ENCODE measurements around the gene ASPRV1. TPM values are rescaled to one million over a fixed set of nuclear protein-coding genes. Genes with fewer than 3 reads are reported as not detected.

Gene ASPRV1
- total RNA-seq, 1 donor from 2014 or later = 0.08 TPM

GRCh38 chr2:69916106-69916505, 45.3 kb downstream of the ASPRV1 start:
- no peak for DNase-seq (ENCODE audit: low read depth)
- no peak for TF ChIP-seq CTCF (IDR thresholded peaks at IDR 0.05; ENCODE audit: insufficient read depth, low read length, poor library complexity, severe bottlenecking)
- no peaks in the 10 kb centered on the region for H3K36me3 ChIP-seq (ENCODE audit: control insufficient read depth, insufficient read depth, low read length)

GRCh38 chr2:69914950-69915945, 46.2 kb downstream of the ASPRV1 start, which contains the start of gene MXD1:
Gene MXD1 (plus strand): TSS chr2:69915109. CDS start chr2:69915331, 222 bp downstream.
- no peaks in the 10 kb centered on the region for H3K36me3 ChIP-seq (ENCODE audit: control insufficient read depth, insufficient read depth, low read length)
- TF ChIP-seq CTCF (IDR thresholded peaks at IDR 0.05; ENCODE audit: insufficient read depth, low read length, poor library complexity, severe bottlenecking) = no peak
- H3K4me3 ChIP-seq (ENCODE audit: low read depth, low read length) = peak within 1 kb of the TSS; percentile 85
- no peaks in the 10 kb centered on the region for H3K27me3 ChIP-seq (ENCODE audit: control insufficient read depth, insufficient read depth, low read length)
- DNase-seq (ENCODE audit: low read depth) = no peak

More at GRCh38 chr2:69916106-69916505, 45.3 kb downstream of the ASPRV1 start:
- Histone ChIP-seq H3K4me3 (ENCODE audit: low read depth, low read length) (no peak overlapping the region), H3K27me3 (ENCODE audit: control insufficient read depth, insufficient read depth, low read length) (no peaks in the 10 kb centered on the region)

- H3K36me3 ChIP-seq (ENCODE audit: control insufficient read depth, insufficient read depth, low read length) = no peaks in the 10 kb centered on the region
- peak; percentile 100 for DNase-seq (ENCODE audit: low read depth)
- no peaks in the 10 kb centered on the region for H3K27me3 ChIP-seq (ENCODE audit: control insufficient read depth, insufficient read depth, low read length)
- peak; percentile 18 for TF ChIP-seq CTCF (IDR thresholded peaks at IDR 0.05; ENCODE audit: insufficient read depth, low read length, poor library complexity, severe bottlenecking)
- peak overlapping the region; percentile 59 for H3K4me3 ChIP-seq (ENCODE audit: low read depth, low read length)
Measured at GRCh38 chr2:69914164-69914949, 47.1 kb downstream of the ASPRV1 start.

GRCh38 chr2:69911985-69912563, 49.4 kb downstream of the ASPRV1 start:
- peak; percentile 32 for TF ChIP-seq CTCF (IDR thresholded peaks at IDR 0.05; ENCODE audit: insufficient read depth, low read length, poor library complexity, severe bottlenecking)
- peaks cover 1% of the 10 kb centered on the region for H3K36me3 ChIP-seq (ENCODE audit: control insufficient read depth, insufficient read depth, low read length)
- no peak overlapping the region for H3K4me3 ChIP-seq (ENCODE audit: low read depth, low read length)
- no peaks in the 10 kb centered on the region for H3K27me3 ChIP-seq (ENCODE audit: control insufficient read depth, insufficient read depth, low read length)
- DNase-seq (ENCODE audit: low read depth) = no peak

Other genes with a start within 250 kb of the ASPRV1 start
- 73.6 and 93.5 TPM in 2 replicates for gene ANXA4, start 219.5 kb downstream of the ASPRV1 start, total RNA-seq
- gene GMCL1, start 132.0 kb downstream of the ASPRV1 start, total RNA-seq = 10.7 and 12.2 TPM in 2 replicates
- 69.4 and 84.1 TPM in 2 replicates for gene SNRNP27, start 67.7 kb downstream of the ASPRV1 start, total RNA-seq
- 14.1 and 14.4 TPM in 2 replicates for gene MXD1, start 46.5 kb downstream of the ASPRV1 start, total RNA-seq
- 144 and 150 TPM in 2 replicates for gene PCBP1, start 125.8 kb upstream of the ASPRV1 start, total RNA-seq
- 9.1 and 15.4 TPM in 2 replicates for gene C2orf42, start 229.4 kb upstream of the ASPRV1 start, total RNA-seq

Data from kidney epithelial cell (primary cell).